B cell (primary cell): Measurements from ENCODE around the gene ADGRA1. TPM values are rescaled to one million over a fixed set of nuclear protein-coding genes. Genes with fewer than 3 reads are reported as not detected.

Experiments used
- ATAC-seq: fragments of 200-7000 bp; cut with Tn5 transposase; one replicate; pipeline ENCODE4 v1.10.0; 2021; ENCODE audit warnings: low read depth, mild to moderate bottlenecking, moderate number of reproducible peaks, moderate library complexity
- CTCF ChIA-PET: fragments of 350-600 bp; sonication (Branson Sonifier 250); formaldehyde crosslinking; loops from one replicate; lab custom pipeline; 2021; ENCODE audit warnings: antibody characterized with exemption, inconsistent platforms; lab: Charles Lee
- POLR2A ChIA-PET: fragments of 350-600 bp; sonication (Branson Sonifier 250); formaldehyde crosslinking; loops from one replicate; lab custom pipeline; 2021; ENCODE audit warnings: antibody characterized with exemption; lab: Charles Lee
- DNase-seq: peaks from one replicate; pipeline ENCODE4 v3.0.0; 2013
- H2AFZ ChIP-seq: 2 replicates; pipeline ENCODE4 v1.6.1; 2012; ENCODE audit warnings: mild to moderate bottlenecking, low read depth, low read length; ENCODE audit not compliant: insufficient read depth, poor library complexity, severe bottlenecking
- H3K27ac ChIP-seq, 2 donors: 1 replicate in 1 of 2; 2 replicates in 1 of 2; pipeline ENCODE4 v1.5.1; 2012 to 2013; ENCODE audit warnings: low read length in 2 of 2, mild to moderate bottlenecking in 2 of 2, moderate library complexity in 1 of 2
- H3K27me3 ChIP-seq, 4 experiments: fragments of 200-600 bp in 1 of 4; sonication (generic) in 1 of 4; replicated peaks in 1 of 4; 1 replicate in 2 of 4; 2 replicates in 2 of 4; pipeline versions ENCODE4 v1.6.1 to v1.7.0; 2013 to 2016; ENCODE audit warnings: low read length in 3 of 4, mild to moderate bottlenecking in 2 of 4, mixed read lengths in 1 of 4, moderate library complexity in 1 of 4; ENCODE audit not compliant: insufficient read depth in 4 of 4, control insufficient read depth in 3 of 4; ENCODE audit errors: control extremely low read depth in 1 of 4
- H3K36me3 ChIP-seq, 2 experiments: replicated peaks in 1 of 2; 1 replicate in 1 of 2; 2 replicates in 1 of 2; pipeline versions ENCODE4 v1.6.1 to v1.7.1; 2013; ENCODE audit warnings: low read length in 1 of 2; ENCODE audit not compliant: insufficient read depth in 2 of 2, control insufficient read depth in 1 of 2; ENCODE audit errors: control extremely low read depth in 1 of 2, extremely low read depth in 1 of 2
- H3K4me1 ChIP-seq, 2 donors: fragments of 200-600 bp in 1 of 2; sonication (generic) in 1 of 2; 1 replicate in 1 of 2; 2 replicates in 1 of 2; pipeline versions ENCODE4 v1.5.1 to v1.6.1; 2013 to 2017; ENCODE audit warnings: low read length in 2 of 2; ENCODE audit not compliant: control insufficient read depth in 2 of 2, insufficient read depth in 2 of 2
- H3K4me2 ChIP-seq: replicated peaks from 2 replicates; pipeline ENCODE3; 2012; ENCODE audit warnings: mild to moderate bottlenecking, low read depth, low read length; ENCODE audit not compliant: poor library complexity, severe bottlenecking
- H3K4me3 ChIP-seq, 5 experiments: fragments of 200-600 bp in 1 of 5; sonication (generic) in 1 of 5; 1 replicate in 3 of 5; 2 replicates in 2 of 5; pipeline versions ENCODE4 v1.5.1 to v1.7.0; 2011 to 2016; ENCODE audit warnings: low read length in 4 of 5, mild to moderate bottlenecking in 4 of 5, low read depth in 2 of 5, control low read depth in 1 of 5, moderate library complexity in 1 of 5; ENCODE audit not compliant: insufficient read depth in 1 of 5; ENCODE audit errors: control extremely low read depth in 1 of 5, extremely low read depth in 1 of 5
- H3K79me2 ChIP-seq: fragments of 200-600 bp; sonication (generic); one replicate; pipeline ENCODE4 v1.6.0; 2016; ENCODE audit warnings: low read length; ENCODE audit not compliant: control insufficient read depth, insufficient read depth
- H3K9ac ChIP-seq: fragments of 200-600 bp; sonication (generic); 2 replicates; pipeline ENCODE4 v1.6.1; 2017; ENCODE audit warnings: mild to moderate bottlenecking, low read length, moderate library complexity
- H3K9me3 ChIP-seq, 3 donors: one replicate each; pipeline versions ENCODE4 v1.6.1 to v1.7.1; 2013; ENCODE audit warnings: low read length in 2 of 3; ENCODE audit not compliant: control insufficient read depth in 2 of 3, insufficient read depth in 1 of 3; ENCODE audit errors: control extremely low read depth in 1 of 3
- H4K20me1 ChIP-seq: 2 replicates; pipeline ENCODE4 v1.6.0; 2012; ENCODE audit warnings: mild to moderate bottlenecking, low read length; ENCODE audit not compliant: insufficient read depth, control insufficient read depth, poor library complexity, severe bottlenecking
- H3K27ac Mint-ChIP-seq: one replicate; pipeline ENCODE4 v1.8.0; 2021; ENCODE audit warnings: mixed read lengths
- H3K27me3 Mint-ChIP-seq: one replicate; pipeline ENCODE4 v1.8.0; 2021; ENCODE audit warnings: mixed read lengths
- H3K4me1 Mint-ChIP-seq: one replicate; pipeline ENCODE4 v1.8.0; 2021; ENCODE audit warnings: mixed read lengths
- H3K4me3 Mint-ChIP-seq: one replicate; pipeline ENCODE4 v1.8.0; 2021; ENCODE audit warnings: mixed read lengths
- H3K9me3 Mint-ChIP-seq: one replicate; pipeline ENCODE4 v1.8.0; 2022; ENCODE audit warnings: mixed read lengths; ENCODE audit not compliant: insufficient read depth
- CTCF ChIP-seq: fragments of 200-600 bp; IDR thresholded peaks from one replicate; pipeline ENCODE4 v1.8.0; 2022; ENCODE audit warnings: antibody characterized with exemption, mild to moderate bottlenecking
- EZH2 ChIP-seq: IDR thresholded peaks from 2 replicates; pipeline ENCODE4 v1.6.1; 2012; ENCODE audit warnings: borderline replicate concordance, low read depth, mild to moderate bottlenecking, moderate library complexity, low read length; ENCODE audit not compliant: insufficient read depth, poor library complexity, severe bottlenecking
- WGBS: methylation state at CpG from one replicate; pipeline ENCODE4 v1.1.5; 2013; ENCODE audit warnings: missing lambda C conversion rate; ENCODE audit not compliant: insufficient coverage; 5-methylcytosine and 5-hydroxymethylcytosine counted together
- intact Hi-C: fragments of 100-400 bp; cut with micrococcal nuclease; formaldehyde crosslinking; loops from one replicate; pipeline ENCODE4 v1.10.0; 2022
- polyA plus RNA-seq: library from polyadenylated mRNA; depleted of rRNA; stranded (reverse); fragments of >200 nt; gene quantifications from 2 replicates; pipeline ENCODE4 v1.2.3, GENCODE V29; 2012
- total RNA-seq, 2 donors: library from RNA; stranded (reverse); fragments of 120-200 nt in 1 of 2; gene quantifications; 1 replicate in 1 of 2; 2 replicates in 1 of 2; pipeline versions ENCODE4 v1.2.3 to v1.2.4, GENCODE V29; 2013 to 2022

ADGRA1 gene
- total and polyA plus RNA-seq, 2 donors (not counting 1 experiment from before 2014, with no cell fraction given) = not detected

- Mint-ChIP-seq H3K9me3 (peaks cover 4% of the 10 kb centered on the region), H3K4me1 (no peaks in the 10 kb centered on the region), H3K27ac (no peak overlapping the region), H3K4me3 (no peak overlapping the region), H3K27me3 (peaks cover 39% of the 10 kb centered on the region)
- Histone ChIP-seq H3K4me3 (no peak overlapping the region), H3K4me2 (no peak overlapping the region), H3K27ac (no peak overlapping the region), H3K79me2 (no peaks in the 10 kb centered on the region), H3K36me3 (no peaks in the 10 kb centered on the region), H3K27me3 (peaks cover 0 to 6% (median 2%) of the 10 kb centered on the region in 4 experiments), H4K20me1 (no peaks in the 10 kb centered on the region), H3K4me1 (no peaks in the 10 kb centered on the region), H2AFZ (no peak overlapping the region), H3K9ac (no peak overlapping the region), H3K9me3 (peaks cover 1 to 10% (median 4%) of the 10 kb centered on the region in 3 donors)
- WGBS = 41% methylated on average over 2 of the region's 9 CpGs
- ATAC-seq = no peak
- ChIA-PET CTCF (interaction anchor here (1.3 kb wide), 1 partner anchor 8 kb away, joined by 3 read pairs; no protein-coding TSS in a partner anchor), POLR2A (no interaction called here)
- intact Hi-C loops = no loop called here
- no peak for TF ChIP-seq CTCF
- TF ChIP-seq EZH2 = no peak
- no peak for DNase-seq
Measured at GRCh38 chr10:133151543-133151972, 63.8 kb downstream of the ADGRA1 start.

GRCh38 chr10:133154411-133154810, 66.7 kb downstream of the ADGRA1 start:
- H3K9me3 ChIP-seq = peaks cover 0 to 14% (median 0%) of the 10 kb centered on the region in 3 donors
- ATAC-seq (no peak), DNase-seq (no peak)
- Mint-ChIP-seq H3K27me3 (peaks cover 19% of the 10 kb centered on the region), H3K27ac (no peak overlapping the region), H3K4me3 (no peak overlapping the region), H3K4me1 (no peaks in the 10 kb centered on the region), H3K9me3 (no peaks in the 10 kb centered on the region)
- no peaks in the 10 kb centered on the region for H4K20me1 ChIP-seq
- no peak overlapping the region for H3K4me2 ChIP-seq
- no peaks in the 10 kb centered on the region for H3K79me2 ChIP-seq
- no peak overlapping the region for H3K4me3 ChIP-seq
- peaks cover 0 to 5% (median 2%) of the 10 kb centered on the region in 4 experiments for H3K27me3 ChIP-seq
- WGBS = 100% methylated on average over 2 of the region's 4 CpGs
- TF ChIP-seq CTCF (no peak), EZH2 (no peak)
- no peaks in the 10 kb centered on the region for H3K4me1 ChIP-seq
- no peak overlapping the region for H3K9ac ChIP-seq
- ChIA-PET POLR2A (no interaction called here), CTCF (no interaction called here)
- no peak overlapping the region for H2AFZ ChIP-seq
- H3K27ac ChIP-seq = no peak overlapping the region
- no peaks in the 10 kb centered on the region for H3K36me3 ChIP-seq
- intact Hi-C loops = no loop called here
